Stimulated activated CD8-positive, alpha-beta memory T cell treated with anti-CD3 and anti-CD28 coated beads, Interleukin-7, amount 100 ng/mL, for 1 hour (primary cell): ENCODE data around the gene GUCA1A.
"Not testable (repeated sequence)": the region's sequence is repeated elsewhere in the genome, so short reads cannot be mapped to it uniquely, and the experiment has no call there.

Experiments
- DNase-seq, 2 donors: peaks; one replicate each; pipeline ENCODE4 v3.0.0-alpha.2; 2020; ENCODE audit warnings: low read depth in 2 of 2

Gene GUCA1A

DNA sequence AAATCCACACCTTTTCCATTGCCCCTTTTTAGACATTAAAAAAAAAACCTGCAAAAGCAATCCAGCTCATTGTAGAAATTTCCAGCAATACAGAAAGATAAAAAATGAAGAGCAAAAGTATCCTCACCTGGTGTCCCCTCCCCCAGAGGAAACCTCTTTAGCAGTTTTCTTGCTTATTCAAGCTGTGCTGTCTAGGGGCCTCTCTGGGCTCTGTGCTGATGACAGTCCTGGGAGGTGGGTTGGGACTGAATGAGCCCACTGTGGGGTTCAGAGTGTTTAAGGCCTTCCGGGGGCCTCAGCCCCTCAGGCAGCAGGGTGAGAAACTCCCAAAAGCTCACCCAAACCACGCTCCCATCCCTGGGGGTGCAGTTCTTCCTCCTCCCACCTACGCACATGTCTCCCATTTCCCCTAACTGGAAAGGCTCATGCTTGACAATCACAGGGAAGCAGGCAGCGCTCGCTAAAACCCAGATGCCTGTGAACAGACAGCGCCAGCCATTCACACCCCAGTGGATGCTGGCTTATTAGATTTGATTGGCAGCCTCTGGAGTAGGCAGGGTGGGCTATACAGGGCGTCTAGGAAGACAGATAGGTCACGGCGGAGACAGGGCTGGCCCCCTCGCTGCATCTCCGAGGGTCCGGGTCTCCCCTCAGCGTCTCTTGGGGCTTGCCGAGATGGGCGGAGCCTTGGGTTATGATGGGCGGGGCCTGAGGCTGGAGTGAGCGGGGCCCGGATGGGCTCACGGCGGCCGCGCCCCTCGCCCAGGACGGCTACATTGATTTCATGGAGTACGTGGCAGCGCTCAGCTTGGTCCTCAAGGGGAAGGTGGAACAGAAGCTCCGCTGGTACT lies 4.6 kb downstream of the GUCA1A start:
- DNase-seq, result no peak

- no peak for DNase-seq
These were observed 6.2 kb downstream of the GUCA1A start for GRCh38 chr6:42179261-42179944.

GRCh38 chr6:42179945-42180313 lies 6.8 kb downstream of the GUCA1A start:
- no peak for DNase-seq

DNA sequence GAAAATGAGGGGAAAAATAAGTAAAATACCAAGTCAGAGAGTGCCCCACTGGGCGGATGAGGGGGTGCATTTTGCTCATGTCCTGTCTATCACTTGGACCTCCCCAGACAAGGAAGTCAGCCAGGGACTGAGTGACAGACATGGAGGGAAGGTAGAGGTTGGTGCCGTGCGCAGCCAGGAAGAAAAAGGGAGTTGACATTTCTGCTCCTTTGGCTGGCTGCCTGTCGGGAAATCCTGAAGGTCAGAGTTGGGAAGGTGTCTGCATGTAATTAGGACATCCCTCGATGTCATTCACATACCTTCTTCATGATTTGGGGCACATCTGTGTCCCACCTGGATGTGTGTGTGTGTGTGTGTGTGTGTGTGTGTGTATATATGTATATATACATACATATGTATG lies 8.9 kb downstream of the GUCA1A start:
- no peak for DNase-seq

DNA sequence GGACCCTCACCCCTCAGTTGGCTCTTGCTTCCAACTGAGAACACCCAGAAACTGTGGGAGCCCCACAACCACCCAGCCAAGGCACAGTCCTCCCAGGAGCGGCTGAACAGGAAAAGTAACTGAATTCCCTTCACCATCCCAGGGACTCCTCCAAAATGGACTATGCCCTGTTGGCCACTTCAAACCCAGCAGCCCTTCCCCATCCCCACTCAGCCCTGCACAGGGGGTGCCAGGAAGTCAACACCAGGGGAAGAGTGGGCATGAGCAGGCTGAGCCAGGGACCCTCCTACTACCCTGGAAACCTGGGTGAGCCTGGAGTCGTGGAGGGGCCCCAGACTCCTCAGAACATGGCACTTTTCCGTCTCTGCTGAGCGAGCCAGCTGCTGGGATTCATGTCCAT lies 11.3 kb downstream of the GUCA1A start:
- no peak for DNase-seq

DNA sequence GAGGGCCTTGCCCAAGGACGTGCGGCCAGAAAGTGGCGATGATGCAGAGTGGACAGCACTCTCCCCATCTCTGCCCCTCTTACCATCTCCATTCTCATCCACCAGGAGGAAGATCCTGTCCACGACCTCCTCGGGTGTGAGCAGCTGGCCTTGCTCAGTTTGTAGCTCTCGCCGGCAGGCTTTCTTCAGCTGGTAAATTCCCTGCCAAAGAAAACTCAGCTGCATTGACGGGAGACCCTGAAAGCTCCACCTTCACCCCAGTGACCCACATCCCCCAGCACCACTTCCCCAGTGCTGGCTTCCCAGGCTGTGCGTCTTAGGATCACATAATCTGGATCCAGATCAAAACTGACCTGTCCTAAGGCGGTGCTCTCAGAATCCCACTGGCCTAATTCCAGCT lies 12.4 kb downstream of the GUCA1A start:
- no peak for DNase-seq

- no peak for DNase-seq
These were observed 15.2 kb downstream of the GUCA1A start for GRCh38 chr6:42188406-42188805.

DNA sequence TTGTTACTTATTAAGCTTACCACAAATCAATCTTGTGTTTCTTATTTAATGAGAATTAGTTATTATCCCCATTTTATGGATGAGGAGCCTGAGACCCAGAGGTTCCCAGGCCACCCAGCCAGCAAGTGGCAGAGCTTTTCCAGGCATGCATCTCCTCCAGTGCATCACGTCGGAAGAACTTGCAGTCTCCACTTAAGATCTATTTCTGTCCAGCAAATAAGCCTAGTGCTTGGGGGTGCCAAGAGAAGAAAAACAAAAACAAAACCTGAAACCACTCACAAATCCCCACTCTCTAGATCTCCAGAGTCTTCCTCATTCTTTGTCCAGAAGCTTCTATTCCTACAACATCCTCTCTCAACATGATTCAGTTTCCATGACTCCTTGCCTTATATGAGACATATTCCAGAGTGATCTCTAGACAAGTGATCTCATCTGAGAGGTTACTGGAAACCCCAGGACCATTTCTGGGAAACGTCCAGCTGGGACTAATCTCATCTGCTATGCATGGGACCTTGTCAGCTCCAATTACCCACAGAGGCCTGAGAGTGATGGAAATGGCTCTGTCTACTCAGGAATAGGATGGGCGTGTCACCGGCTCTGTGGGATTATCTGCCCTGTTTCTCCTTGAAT lies 17.5 kb downstream of the GUCA1A start:
- DNase-seq, result no peak

- not testable (repeated sequence) for DNase-seq
These were observed 19.2 kb downstream of the GUCA1A start for GRCh38 chr6:42192385-42192784.

DNA sequence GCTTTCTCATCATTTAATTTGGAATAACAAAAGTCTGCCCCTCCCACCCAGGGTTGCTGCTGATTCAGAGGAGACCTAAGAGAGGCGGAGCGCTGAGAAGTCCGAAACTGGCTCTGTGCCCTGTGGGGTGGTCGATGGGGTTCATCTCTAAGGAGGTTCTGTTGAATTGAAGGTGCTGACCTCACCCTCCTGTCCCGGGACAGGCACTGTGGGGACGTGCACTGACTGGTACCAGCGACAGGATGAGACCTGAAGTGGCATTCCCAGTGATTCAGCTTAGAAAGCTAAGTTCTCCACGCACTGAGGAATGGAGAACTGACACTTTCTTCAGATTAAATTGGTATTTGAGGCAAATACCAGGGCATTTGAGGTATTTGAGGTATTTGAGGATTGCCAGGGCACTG lies 20.3 kb downstream of the GUCA1A start:
- no peak for DNase-seq

GRCh38 chr6:42194056-42194455 lies 20.9 kb downstream of the GUCA1A start:
- no peak for DNase-seq

GRCh38 chr6:42195415-42195814 lies 22.3 kb downstream of the GUCA1A start:
- DNase-seq, result no peak

GRCh38 chr6:42197555-42198362 lies 24.6 kb downstream of the GUCA1A start:
- DNase-seq, result no peak

DNA sequence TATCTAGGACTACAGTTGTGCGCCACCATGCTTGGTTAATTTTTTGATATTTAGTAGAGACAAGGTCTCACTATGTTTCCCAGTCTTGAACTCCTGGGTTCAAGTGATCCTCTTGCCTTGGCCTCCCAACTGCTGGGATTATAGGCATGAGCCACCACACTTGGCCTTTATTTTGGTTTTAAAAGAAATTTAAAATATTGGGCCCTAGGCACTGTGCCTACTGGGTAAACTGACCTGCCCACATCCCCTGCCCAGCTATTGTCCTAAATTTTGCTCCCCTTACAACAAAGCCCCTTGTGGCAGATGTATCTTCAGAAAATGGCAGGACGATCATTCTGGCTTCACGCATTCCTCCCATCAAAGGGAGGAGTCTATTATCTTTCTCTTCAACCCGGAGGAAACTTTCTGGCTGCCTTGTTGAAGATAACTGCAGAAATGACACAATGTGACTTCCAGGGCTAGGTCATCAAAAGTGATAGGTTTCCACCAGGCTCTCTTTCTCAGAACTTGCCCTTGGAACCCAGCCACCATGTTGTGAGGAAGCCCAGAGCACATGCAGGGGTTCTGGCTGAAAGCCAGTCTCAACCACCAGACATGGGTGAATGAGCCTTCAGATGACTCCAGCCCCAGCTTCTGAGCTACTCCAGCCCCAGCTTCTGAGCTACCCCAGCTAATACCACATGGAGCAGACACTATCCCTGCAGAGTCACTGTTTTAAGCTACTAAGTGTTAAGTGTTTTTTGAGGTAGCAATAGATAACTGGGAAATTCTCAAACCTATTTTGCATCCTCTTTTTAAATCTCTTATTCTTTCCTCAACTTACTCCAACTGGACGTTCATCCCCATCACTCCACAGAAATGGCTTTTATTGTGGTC lies 26.2 kb downstream of the GUCA1A start:
- DNase-seq, result no peak

DNA sequence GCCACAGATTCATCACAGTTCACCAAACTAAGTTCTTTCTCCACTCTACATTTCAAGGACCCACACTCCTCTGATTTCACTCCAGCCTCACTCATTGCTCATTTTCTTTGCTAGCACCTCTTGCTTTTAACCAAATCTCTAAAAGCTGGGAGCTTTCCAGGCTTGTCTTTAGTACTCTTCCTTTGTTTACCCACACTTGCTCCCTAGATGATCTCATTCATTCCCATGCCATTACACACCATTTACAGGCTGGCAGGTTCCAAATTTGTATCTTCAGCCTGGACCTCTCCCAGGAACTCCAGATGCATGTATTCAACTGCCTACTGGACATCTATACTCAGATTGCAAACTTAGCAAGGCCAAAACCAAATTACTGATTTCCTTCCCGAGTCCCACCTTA lies 26.9 kb downstream of the GUCA1A start:
- no peak for DNase-seq

DNA sequence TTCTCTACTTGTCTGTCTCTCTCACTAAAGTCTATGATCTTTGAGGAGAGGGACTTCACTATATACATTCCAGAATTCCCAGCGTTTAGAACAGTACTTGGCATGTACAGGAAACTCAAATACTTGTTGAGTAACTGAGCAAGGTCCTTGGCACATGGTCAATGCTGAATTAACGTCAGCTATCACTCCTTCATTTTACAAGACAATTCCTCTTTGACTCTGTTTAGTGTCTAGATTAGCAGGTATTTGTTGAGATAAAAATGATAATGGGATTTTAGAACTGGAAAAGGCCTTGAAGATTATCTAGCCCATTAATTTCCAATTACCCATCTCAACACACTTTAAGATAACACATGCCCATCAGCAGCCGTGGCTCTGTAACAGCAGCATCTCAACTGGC lies 28.2 kb downstream of the GUCA1A start:
- DNase-seq, result no peak

DNA sequence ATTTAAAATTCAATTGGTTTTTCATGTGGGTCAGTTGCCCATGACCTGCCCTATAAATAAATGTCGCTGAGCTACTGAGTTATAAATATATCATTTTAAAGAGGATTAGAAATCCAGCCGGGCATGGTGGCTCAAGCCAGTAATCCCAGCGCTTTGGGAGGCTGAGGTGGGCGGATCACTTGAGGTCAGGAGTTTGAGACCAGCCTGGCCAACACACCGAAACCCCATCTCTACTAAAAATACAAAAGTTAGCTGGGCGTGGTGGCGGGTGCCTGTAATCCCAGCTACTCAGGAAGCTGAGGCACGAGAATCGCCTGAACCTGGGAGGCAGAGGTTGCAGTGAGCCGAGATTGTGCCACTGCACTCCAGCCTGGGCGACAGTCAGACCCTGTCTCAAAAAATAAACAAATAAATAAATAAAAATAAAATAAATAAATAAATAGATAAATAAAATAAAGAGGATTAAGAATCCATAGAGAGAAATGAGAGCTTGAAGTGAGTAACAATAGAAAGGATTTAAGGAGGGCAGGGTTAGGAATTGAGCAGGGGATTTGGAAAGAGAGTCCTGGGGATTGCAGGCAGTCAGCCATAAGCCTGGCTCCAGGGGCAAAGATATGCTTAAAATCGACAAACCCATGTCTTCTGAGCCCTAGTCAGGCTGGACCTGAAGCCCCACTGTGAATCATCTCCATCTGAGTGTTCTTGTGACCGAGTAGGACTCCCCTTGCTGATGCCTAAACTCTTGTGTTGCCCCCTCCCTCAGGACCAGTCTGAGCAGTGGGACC lies 29.2 kb downstream of the GUCA1A start:
- not testable (repeated sequence) for DNase-seq

GRCh38 chr6:42203183-42203582 lies 30.0 kb downstream of the GUCA1A start:
- no peak for DNase-seq

- DNase-seq, result no peak
These were observed 31.7 kb downstream of the GUCA1A start for GRCh38 chr6:42204768-42205282.

DNA sequence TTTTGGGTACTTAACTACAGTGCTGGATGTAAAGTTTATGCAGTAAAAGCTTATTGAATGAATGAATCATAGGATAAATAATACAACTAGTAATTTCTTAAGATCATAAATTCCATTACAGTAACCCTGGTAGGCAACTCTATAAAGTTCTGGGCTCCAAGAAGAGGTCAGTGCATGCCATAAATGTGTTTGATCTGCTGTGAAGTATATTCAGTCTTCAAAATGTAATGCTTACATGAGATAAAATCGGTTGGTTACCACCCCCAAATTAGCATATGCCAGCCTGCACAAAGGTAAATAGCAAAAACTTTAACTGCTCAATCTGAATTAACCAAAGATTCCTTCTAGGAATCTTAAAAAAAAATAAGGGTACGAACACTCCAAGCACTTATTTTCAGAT lies 34.4 kb downstream of the GUCA1A start:
- DNase-seq, result not testable (repeated sequence)
